GM12892 (cell line): ENCODE measurements around the gene ZBTB7A.
A peak's percentile ranks its signal among the peaks of the same experiment; 100 is the strongest.

Experiments
- DNase-seq: peaks from one replicate; pipeline ENCODE4 v3.0.0; 2011; ENCODE audit not compliant: insufficient read length
- FAIRE-seq: peaks from 2 replicates; lab custom pipeline; 2011; peaks lifted over from hg19 to GRCh38; lab: Jason Lieb, UNC
- POLR2A ChIP-seq: IDR thresholded peaks from 2 replicates; pipeline ENCODE4 v1.6.1; 2011; ENCODE audit warnings: low read depth, low read length, control low read depth
- POLR2AphosphoS5 ChIP-seq: IDR thresholded peaks from 2 replicates; pipeline ENCODE4 v1.6.1; 2011; ENCODE audit warnings: low read depth, low read length, control low read depth
- TAF1 ChIP-seq: IDR thresholded peaks from 2 replicates; pipeline ENCODE4 v1.6.1; 2011; ENCODE audit warnings: low read depth, mild to moderate bottlenecking, control low read depth, low read length, borderline replicate concordance

ZBTB7A gene

DNA sequence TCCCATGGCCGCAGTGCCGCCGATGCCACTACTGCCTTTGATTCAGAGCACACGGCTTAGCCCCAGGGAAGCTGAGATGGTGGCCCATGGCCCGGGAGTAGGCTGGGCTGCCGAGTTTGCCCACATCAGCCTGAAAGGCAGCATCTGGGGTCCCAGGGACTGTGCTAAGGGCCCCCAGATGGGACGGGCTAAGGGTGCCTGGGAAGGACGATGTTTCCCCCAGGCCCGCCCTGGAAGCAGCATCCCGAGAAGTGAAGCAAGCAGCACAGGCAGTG is 34.7 kb upstream of the ZBTB7A start:
- FAIRE-seq (no peak), DNase-seq (peak; percentile 20)
- TF ChIP-seq TAF1 (no peak), POLR2A (no peak), POLR2AphosphoS5 (no peak)

- FAIRE-seq (no peak), DNase-seq (no peak)
- TF ChIP-seq TAF1 (no peak), POLR2A (no peak), POLR2AphosphoS5 (no peak)
Measured at GRCh38 chr19:4100647-4101495, 34.2 kb upstream of the ZBTB7A start.

- TF ChIP-seq TAF1, result no peak
- TF ChIP-seq POLR2AphosphoS5, result no peak
- TF ChIP-seq POLR2A, result no peak
- FAIRE-seq (no peak), DNase-seq (no peak)
Measured at GRCh38 chr19:4099041-4099764, 32.5 kb upstream of the ZBTB7A start.

DNA sequence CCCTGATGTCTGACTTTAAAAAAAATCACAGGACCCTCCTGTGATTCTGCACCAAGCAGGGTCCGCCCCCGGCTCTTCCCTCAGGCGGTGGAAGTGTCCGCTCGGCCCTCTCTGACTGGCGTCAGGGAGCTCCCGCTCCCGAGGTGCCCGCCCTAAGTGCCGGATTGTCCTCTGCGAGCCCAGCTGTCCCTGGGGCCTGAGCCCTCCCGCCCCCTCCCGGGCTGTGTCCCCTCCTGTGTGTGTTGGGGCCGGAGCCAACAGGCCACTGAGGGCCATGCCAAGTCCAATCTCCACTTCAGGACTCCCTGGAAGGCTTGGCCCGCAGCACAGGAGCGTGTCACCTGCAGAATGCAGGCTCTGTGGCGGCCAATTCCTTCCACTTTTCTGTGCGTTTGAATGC is 31.8 kb upstream of the ZBTB7A start:
- TF ChIP-seq TAF1 (no peak), POLR2AphosphoS5 (no peak), POLR2A (no peak)
- DNase-seq (no peak), FAIRE-seq (no peak)

DNA sequence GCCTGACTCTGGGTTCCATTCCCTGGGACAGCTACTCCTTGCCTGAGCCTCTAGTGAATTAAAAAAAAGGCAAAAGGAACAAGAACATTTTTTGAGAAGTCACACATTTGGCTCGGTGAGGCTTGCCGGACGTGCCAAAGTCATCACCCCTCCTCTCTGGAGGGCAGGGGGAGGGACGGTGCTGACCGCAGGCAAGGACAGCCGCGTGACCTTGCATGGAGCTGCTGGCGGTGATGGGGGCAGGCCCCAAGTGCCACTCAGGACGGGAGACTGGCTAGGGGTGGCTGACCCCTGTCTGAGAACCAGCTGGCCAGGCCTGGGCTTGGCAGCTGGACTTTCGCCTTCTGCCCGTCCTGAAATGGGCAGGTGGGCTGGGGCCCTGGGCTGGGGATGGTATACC is 30.8 kb upstream of the ZBTB7A start:
- DNase-seq (no peak), FAIRE-seq (no peak)
- TF ChIP-seq POLR2AphosphoS5, result no peak
- TF ChIP-seq TAF1, result no peak
- no peak for TF ChIP-seq POLR2A

GRCh38 chr19:4096049-4096892 is 29.6 kb upstream of the ZBTB7A start:
- FAIRE-seq (no peak), DNase-seq (no peak)
- TF ChIP-seq POLR2A, result no peak
- no peak for TF ChIP-seq POLR2AphosphoS5
- no peak for TF ChIP-seq TAF1

GRCh38 chr19:4095488-4095844 is 28.8 kb upstream of the ZBTB7A start:
- FAIRE-seq, result no peak
- no peak for TF ChIP-seq POLR2AphosphoS5
- TF ChIP-seq POLR2A, result no peak
- no peak for TF ChIP-seq TAF1
- no peak for DNase-seq

GRCh38 chr19:4094761-4095487 is 28.2 kb upstream of the ZBTB7A start:
- DNase-seq (no peak), FAIRE-seq (no peak)
- TF ChIP-seq POLR2AphosphoS5 (no peak), POLR2A (no peak), TAF1 (no peak)

DNA sequence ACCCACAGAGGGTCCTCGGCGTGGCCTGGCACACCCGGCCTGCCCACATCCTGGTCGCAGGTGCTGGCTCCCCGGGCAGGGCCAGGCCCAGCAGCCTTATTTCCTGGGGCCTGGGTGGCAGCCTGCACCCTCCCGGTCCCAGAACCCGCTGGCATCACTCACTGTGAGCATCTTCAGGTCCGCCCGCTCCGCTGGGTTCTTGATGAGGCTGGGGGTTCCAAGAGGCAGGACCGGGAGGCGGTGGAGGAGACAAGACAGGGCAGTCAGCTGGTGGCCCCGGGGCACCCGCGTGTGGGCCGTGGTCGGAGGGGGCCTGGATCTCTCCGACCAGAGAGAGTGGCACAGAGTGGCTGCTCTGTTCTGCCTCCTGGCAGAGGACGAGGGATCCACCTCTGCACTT is 27.6 kb upstream of the ZBTB7A start:
- no peak for TF ChIP-seq POLR2A
- TF ChIP-seq TAF1, result no peak
- no peak for TF ChIP-seq POLR2AphosphoS5
- DNase-seq (no peak), FAIRE-seq (no peak)

DNA sequence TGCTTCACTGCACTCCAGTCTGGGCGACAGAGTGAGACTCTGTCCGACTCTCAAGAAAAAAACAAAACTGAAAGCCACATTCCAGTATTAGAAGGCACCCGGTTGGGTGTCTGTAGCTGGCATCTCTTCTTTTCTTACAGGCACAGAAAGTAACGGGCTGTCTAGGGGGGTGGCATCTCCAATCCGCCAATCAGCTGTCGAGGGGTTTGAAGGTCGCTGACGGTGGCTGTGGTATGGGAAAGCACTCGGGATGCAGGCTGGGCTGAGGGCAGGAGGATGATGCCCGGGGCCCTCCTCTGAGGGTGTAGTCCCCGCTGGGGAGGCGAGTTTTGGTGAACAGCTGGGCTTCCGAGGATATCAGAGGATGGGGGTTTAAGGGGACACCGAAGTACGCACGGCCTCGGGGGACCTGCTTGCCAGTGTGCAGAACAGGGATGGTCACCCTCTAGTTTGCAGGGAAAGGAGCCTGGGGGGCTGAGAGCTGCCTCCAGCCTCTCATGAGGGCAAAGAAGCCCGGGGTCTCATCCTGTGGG is 27.0 kb upstream of the ZBTB7A start:
- TF ChIP-seq POLR2A (no peak), POLR2AphosphoS5 (no peak), TAF1 (no peak)
- no peak for DNase-seq
- no peak for FAIRE-seq
